Peyer's patch (tissue), 4 donors: Measurements from ENCODE around the gene IL17A.

Source experiments
- CTCF ChIP-seq, 6 experiments: fragments of 450-650 bp in 4 of 6; fragments of 200-600 bp in 2 of 6; sonication (generic) in 1 of 6; IDR thresholded peaks; one replicate each; pipeline ENCODE4 v1.5.1; 2017 to 2019; ENCODE audit warnings: antibody characterized with exemption in 6 of 6, mild to moderate bottlenecking in 3 of 6, moderate library complexity in 1 of 6
- POLR2A ChIP-seq, 2 donors: fragments of 450-650 bp; IDR thresholded peaks; one replicate each; pipeline ENCODE4 v1.5.1; 2017; ENCODE audit warnings: antibody characterized with exemption in 2 of 2, mild to moderate bottlenecking in 2 of 2, moderate library complexity in 2 of 2

- no peak for TF ChIP-seq CTCF (IDR thresholded peaks at IDR 0.05)
- no peak for TF ChIP-seq POLR2A (IDR thresholded peaks at IDR 0.05)
These were observed 43.6 kb upstream of the IL17A start for GRCh38 chr6:52142556-52142955.
